GM19328 (cell line): ENCODE measurements around the gene PHF14.

Experiments
- ATAC-seq: cut with Tn5 transposase; IDR thresholded peaks from one replicate; pipeline ENCODE4 v1.9.1; 2021; ENCODE audit warnings: mild to moderate bottlenecking, moderate library complexity; ENCODE audit not compliant: unreplicated experiment

PHF14 gene

GRCh38 chr7:11206177-11206899 lies 232.7 kb downstream of the PHF14 start:
- ATAC-seq: no peak

GRCh38 chr7:11207565-11207964 lies 233.9 kb downstream of the PHF14 start:
- ATAC-seq: no peak

- ATAC-seq: no peak
These were observed 235.3 kb downstream of the PHF14 start for GRCh38 chr7:11208883-11209465.

- no peak for ATAC-seq
These were observed 236.7 kb downstream of the PHF14 start for GRCh38 chr7:11210374-11210773.

GRCh38 chr7:11212080-11212711 lies 238.5 kb downstream of the PHF14 start:
- ATAC-seq: peak; percentile 72

- ATAC-seq: no peak
These were observed 239.1 kb downstream of the PHF14 start for GRCh38 chr7:11212816-11213215.

GRCh38 chr7:11213266-11213665 lies 239.6 kb downstream of the PHF14 start:
- no peak for ATAC-seq

- no peak for ATAC-seq
These were observed 242.6 kb downstream of the PHF14 start for GRCh38 chr7:11216276-11216675.

GRCh38 chr7:11217848-11218565 lies 244.3 kb downstream of the PHF14 start:
- ATAC-seq: no peak
